Measurements from ENCODE around the gene EML6.
A peak's percentile ranks its signal among the peaks of the same experiment; 100 is the strongest.

DNA sequence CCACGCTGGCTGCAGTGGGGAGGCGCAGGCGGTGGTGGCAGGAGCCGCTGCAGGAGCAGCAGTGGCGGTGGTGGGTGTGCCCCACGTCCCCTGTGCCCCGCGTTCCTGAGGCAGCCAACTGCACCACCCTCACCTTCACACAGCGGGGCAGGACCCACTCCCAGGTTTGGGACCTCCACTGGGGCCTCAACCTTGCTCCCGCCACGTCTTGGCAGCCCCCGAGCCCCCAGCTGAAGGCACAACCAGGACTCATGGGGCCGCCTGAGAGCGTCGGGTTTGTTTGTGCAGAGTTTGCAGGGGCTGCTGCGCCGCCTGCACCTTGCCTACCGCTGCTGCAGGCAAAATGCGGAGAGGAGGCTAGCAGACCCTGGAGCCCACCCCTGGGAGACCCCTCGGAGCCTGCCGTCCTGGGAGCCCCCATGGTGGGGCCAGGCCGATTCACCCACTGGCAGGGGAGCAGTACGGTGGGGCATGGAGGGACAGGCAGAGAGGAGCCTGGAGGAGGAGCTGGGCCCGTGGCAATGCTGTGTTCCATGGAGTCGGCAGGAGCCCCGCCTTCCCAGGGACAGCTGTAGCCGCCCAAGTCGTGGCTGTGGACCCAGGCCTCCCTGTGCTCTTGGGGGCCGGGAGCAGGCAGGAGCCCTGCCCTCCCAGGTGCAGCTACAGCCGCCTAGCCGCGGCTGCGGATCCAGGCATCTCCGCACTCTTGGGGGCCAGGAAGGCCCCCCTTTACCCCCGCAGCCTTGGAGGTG, 14.7 kb upstream of the EML6 start:
- TF ChIP-seq, protein P1, sequence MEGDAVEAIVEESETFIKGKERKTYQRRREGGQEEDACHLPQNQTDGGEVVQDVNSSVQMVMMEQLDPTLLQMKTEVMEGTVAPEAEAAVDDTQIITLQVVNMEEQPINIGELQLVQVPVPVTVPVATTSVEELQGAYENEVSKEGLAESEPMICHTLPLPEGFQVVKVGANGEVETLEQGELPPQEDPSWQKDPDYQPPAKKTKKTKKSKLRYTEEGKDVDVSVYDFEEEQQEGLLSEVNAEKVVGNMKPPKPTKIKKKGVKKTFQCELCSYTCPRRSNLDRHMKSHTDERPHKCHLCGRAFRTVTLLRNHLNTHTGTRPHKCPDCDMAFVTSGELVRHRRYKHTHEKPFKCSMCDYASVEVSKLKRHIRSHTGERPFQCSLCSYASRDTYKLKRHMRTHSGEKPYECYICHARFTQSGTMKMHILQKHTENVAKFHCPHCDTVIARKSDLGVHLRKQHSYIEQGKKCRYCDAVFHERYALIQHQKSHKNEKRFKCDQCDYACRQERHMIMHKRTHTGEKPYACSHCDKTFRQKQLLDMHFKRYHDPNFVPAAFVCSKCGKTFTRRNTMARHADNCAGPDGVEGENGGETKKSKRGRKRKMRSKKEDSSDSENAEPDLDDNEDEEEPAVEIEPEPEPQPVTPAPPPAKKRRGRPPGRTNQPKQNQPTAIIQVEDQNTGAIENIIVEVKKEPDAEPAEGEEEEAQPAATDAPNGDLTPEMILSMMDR (conservative IDR thresholded peaks at IDR 0.05 in 1 of 2, IDR thresholded peaks at IDR 0.05 in 1 of 2; ENCODE audit: low read depth in 1 of 2, low read length in 2 of 2): peak in 1 of 2 donors; percentile 21
- peak; percentile 28 for TF ChIP-seq EZH2 (IDR thresholded peaks at IDR 0.05; ENCODE audit: low read length, missing control alignments)

All from fibroblast of lung (primary cell).